GM21381 (cell line): ENCODE data around the gene ZNF30.
"Not testable (repeated sequence)": the region's sequence is repeated elsewhere in the genome, so short reads cannot be mapped to it uniquely, and the experiment has no call there.

Source experiments
- ATAC-seq: cut with Tn5 transposase; IDR thresholded peaks from one replicate; pipeline ENCODE4 v1.9.1; 2021; ENCODE audit warnings: mild to moderate bottlenecking, moderate library complexity; ENCODE audit not compliant: unreplicated experiment

The ZNF30 gene

DNA sequence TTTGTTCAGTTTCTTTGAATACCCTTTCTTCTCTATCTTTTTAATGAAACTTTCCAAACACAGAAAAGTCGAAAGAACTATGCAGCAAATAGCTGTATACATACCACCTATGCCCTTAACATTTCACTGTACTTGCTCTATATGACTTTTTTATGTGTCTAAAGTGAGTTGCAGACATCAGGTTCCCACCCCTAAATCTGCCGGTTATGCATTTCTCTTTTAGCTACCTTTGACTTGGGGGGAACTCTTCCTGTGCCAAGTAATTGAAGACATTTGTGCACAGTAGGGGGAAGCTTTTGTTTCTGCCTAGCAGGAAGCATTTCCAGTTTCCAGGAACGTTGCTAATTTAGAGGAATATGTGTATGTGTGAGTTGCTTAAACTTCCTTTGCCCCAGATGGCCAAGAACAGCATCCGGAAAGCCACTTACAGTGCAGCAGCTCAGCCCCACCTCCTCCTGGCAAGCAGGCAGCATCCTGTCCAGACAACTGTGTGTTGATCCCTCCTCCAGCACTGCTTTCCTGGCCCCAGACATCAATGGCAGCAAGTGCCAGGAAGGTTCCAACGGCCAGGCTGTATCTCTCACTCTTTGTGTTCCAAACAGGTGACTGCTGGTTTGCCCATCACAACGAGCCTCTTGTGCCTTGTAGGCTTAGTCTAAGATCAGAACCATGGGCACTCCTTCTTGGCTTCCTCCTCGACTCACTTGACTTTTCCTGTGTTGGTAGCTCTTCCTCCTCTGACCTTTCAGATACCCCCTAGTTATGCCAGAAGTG, 58.7 kb downstream of the ZNF30 start:
- ATAC-seq, result no peak

GRCh38 chr19:34988119-34988518, 61.4 kb downstream of the ZNF30 start:
- no peak for ATAC-seq

GRCh38 chr19:34989298-34989697, 62.6 kb downstream of the ZNF30 start:
- ATAC-seq, result no peak

DNA sequence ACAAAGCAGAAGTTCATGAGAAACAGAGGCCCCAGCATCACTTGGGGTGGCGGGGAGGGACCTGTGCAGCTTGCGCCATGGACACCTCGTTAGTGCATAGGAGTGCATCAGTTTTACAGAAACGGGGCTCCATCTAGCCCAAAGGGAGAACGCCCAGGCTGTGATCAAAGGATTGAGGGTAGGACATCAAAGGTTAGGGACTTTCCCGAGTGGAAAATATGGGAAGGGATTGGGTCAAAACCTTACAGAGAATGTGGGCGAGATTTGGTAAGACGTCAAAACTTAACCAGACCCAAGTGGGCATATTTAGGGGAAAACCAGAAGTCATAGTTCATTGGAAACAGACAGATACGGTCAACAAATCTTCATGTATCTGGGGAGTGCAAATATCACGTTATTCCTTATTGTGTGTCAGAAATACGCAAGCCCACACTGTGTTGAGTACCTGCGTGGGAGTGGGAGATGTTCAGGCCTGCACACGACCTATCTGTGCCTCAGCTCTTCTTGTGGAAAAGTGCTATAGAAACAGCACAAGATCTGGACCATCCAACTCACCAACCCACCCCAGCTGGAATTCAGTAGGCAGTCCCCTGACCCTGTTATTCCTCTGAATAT, 64.0 kb downstream of the ZNF30 start:
- no peak for ATAC-seq

DNA sequence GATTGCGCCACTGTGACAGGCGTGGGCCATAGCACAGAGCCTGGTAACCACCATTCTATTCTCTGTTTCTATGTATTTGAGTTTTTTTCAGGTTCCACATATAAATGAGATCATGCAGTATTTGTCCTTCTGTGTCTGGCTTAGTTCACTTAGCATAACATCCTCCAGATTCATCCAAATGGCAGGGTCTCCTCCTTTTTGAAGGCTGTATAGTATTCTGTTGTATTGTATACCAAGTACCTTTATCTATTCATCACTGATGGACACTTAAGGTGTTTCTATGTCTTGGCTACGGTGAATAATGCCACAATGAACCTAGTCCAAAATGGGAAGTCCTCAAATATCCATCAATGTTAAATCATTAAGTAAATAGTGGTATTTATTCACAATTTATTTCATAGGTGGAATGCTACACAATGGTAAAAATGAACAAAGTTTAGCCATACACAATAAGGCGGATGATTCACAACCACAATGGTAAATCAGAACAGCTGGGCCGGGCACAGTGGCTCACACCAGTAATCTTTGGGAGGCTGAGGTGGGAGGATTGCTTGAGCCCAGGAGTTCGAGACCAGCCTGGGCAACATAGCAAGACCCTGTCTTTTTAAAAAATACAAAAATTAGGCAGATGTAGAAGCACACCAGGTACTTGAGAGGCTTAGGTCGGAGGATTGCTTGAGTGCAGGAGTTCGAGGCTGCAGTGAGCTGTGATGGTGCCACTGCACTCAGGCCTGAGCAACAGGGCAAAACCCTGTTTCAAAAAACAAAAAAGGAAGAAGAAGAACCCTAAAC, 65.0 kb downstream of the ZNF30 start:
- no peak for ATAC-seq

DNA sequence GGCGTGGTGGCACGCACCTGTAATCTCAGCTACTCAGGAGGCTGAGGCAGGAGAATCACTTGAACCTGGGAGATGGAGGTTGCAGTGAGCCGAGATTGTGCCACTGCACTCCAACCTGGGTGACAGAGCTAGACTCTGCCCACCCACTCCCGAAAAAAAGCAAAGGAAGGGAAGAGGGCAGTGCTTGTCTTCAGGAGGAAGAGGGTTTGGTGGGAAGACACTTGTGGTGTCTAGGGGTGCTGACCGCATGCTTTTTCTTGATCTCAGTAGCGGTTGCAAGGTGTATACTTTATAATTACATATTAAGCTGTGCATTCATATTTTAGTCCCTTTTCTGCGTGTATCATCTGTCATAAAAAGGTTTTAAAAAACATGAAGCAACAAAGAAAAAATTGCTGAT, 65.9 kb downstream of the ZNF30 start:
- not testable (repeated sequence) for ATAC-seq

GRCh38 chr19:34994286-34994642, 67.6 kb downstream of the ZNF30 start:
- no peak for ATAC-seq
